Raji (cell line): ENCODE measurements around the gene PIAS4.

Experiments
- POLR2A ChIP-seq: IDR thresholded peaks from 2 replicates; pipeline ENCODE4 v1.6.1; 2011; ENCODE audit warnings: low read depth, low read length, control low read depth; ENCODE audit not compliant: insufficient read depth

The PIAS4 gene

DNA sequence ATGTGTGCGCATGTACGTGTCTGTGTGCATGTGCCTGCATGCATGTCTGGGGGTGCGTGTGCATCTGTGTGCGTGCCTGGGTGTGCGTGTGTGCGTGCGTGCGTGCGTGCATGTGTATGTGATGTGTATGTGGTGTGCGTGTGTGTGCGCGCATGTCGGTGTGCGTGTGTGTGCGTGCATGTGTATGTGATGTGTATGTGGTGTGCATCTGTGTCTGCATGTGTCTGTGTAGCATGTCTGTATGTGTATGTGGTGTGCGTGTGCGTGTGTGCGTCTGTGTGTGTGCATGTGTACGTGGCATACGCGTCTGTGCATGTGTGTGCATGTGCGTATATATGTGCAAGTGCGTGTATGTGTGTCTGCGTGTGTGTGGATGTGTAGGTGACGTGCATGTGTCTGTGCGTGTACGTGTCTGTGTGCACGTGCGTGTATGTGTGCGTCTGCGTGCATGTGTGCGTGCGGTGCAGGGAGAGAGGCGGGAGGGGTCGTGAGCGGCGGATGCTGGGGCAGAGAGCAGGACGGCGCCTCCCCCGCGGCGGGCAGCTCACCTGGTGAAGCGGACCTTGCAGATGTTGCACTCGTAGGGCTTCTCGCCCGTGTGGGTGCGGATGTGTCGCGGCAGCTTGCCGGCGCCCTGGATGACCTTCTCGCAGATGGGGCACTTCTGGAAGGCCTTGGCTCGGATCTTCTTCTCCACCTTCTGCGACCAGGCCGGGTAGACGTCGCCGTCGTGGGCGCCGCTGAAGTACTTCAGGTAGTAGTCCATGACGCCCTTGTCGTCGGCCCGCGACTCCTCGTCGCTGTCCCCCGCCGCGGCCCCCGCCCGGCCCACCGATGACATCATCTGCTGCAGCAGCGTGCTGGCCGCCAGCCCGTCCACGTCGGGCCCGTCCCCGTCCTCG, 46.1 kb downstream of the PIAS4 start:
- no peak for TF ChIP-seq POLR2A

- TF ChIP-seq POLR2A, result no peak
Observed at GRCh38 chr19:4054441-4055208, 47.1 kb downstream of the PIAS4 start.

DNA sequence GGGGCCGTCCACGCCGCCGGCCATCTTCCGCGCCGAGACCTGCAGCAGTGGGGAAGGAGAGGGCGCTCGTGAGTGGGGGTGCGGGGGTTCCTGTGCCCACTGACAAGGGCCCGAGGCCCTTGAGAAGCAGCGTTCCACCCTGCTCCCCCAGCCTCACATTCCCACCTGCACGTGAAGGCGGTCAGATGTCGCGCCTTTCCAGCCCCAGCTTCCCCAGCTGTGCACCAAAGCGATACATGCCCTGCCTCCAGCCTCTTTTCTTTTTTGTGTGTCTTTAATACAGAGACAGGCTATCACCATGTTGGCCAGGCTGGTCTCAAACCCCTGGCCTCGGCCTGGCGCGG, 47.6 kb downstream of the PIAS4 start:
- TF ChIP-seq POLR2A, result no peak

GRCh38 chr19:4057931-4058692, 50.6 kb downstream of the PIAS4 start:
- no peak for TF ChIP-seq POLR2A

DNA sequence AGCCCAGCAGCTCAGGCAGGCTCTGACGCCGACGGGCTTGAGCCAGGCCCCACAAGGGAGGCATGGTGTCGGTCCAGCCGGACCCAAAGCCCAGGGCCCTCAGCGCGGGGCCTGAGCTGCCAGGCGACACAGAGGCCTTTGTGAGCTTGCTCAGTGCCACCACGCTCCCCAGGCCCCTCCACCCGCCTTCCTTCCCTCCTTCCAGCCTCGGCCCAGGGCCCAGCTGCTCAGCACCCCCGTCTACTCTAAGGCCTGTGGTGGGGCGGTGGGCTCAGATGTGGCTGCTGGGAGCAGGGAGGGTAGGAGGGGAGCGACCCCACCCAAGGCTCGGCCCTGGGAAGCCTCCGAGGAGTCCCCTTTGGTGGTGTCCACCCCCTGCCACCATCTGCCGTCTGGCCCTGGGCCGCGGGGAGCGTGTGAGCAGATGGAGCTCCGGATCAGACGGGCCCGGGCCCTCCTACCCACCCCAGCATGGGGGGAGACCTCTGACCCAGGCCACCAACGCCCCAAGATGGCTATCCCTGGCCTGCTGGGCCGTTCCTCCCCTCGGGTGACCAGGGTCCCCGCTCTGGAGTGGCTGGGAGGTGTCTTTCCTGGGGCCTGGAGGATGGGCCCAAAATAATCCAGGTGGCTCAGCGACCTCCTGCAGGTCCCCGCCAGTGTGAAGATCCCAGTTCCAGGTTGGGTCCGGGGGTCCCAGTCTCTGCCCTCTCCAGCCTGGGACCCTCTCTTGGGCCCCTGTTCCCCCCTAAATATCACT, 51.3 kb downstream of the PIAS4 start:
- no peak for TF ChIP-seq POLR2A

GRCh38 chr19:4059453-4059871, 51.9 kb downstream of the PIAS4 start:
- TF ChIP-seq POLR2A, result no peak

DNA sequence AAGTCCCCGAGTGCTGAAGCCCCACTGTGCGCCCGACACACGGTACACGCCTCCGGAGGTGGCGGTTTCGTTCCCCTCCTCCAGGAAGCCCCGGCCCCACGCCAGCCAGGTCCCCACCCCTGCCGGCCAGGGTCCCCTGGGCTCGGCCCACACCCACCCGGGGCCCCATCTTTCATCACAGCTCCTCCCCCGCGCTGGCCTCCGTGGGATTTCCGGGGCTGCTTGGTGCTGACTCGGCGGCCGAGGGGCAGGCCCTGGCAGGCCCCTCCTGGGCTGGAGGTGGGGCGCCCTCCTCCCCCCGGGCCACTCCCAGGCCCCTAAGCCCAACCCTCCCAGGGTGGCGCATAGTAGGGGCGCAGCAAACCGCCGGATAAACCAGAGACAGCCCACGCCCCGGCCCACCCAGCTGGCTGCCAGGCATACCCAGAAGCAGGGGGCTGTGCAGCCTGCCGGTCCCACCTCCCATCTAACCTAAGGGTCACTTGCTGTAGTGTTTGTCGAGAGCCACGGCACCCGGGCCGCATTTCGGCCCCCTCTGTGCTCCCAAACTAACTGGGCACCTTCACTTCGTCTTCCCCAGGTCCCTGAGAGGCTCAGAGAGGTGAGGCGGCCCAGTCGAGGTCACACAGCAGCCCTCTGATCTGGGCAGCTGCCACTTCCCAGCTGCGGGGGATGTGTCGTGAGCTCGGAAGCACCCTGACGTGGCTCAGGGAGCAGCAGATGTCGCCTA, 52.5 kb downstream of the PIAS4 start:
- no peak for TF ChIP-seq POLR2A

DNA sequence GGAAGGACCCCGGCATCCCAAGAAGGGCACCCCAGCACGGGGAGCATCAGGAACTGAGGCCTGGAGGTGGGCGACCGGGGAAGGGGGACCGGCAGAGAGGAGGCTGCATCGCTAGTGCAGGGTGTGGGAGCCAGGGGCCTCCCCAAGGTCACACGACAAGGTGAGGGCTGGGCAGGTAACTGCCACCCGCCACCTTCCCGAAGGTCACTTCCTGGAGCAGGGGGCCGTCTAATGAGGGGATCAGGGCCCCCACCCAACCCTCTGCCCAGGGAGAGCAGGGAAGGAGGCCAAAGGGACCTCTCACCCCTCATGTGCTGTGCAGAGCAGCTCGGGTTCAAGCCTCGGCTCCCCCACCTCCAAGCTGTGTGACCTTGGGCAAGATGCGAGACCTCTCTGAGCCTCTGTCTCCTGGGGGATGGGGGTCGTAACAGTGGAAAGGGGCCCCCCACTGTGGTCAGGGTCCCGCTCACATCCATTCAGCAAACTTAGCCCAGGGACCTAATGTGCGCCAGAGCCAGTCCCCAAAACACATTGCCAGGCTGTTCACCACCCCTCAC, 53.2 kb downstream of the PIAS4 start:
- TF ChIP-seq POLR2A, result no peak

DNA sequence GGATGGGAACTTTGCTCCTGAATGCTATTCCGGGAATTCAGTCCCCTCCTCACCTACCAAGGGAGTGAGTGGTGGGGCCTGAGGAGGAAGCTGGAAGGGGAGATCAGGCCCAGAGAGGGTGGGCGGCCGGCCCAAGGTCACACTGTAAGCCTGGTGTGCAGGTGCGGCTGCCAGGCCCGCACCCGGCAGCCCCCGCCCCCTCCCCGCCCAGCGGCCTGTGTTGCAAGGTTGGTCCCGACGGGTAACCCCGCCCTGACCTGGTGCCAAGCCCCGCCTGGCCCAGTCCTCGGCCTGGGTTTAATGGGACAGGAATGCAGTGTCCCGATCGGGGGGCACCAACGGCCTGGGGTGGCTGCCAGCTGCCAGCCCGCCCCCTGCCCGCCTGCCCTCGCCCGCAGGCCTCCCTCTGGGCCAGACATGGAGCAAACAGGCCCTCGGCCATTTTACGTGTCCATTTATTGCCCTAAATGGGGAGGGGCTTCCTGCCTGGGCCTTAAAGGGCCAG, 53.7 kb downstream of the PIAS4 start:
- TF ChIP-seq POLR2A, result no peak

GRCh38 chr19:4061683-4062418, 54.3 kb downstream of the PIAS4 start:
- TF ChIP-seq POLR2A, result no peak

DNA sequence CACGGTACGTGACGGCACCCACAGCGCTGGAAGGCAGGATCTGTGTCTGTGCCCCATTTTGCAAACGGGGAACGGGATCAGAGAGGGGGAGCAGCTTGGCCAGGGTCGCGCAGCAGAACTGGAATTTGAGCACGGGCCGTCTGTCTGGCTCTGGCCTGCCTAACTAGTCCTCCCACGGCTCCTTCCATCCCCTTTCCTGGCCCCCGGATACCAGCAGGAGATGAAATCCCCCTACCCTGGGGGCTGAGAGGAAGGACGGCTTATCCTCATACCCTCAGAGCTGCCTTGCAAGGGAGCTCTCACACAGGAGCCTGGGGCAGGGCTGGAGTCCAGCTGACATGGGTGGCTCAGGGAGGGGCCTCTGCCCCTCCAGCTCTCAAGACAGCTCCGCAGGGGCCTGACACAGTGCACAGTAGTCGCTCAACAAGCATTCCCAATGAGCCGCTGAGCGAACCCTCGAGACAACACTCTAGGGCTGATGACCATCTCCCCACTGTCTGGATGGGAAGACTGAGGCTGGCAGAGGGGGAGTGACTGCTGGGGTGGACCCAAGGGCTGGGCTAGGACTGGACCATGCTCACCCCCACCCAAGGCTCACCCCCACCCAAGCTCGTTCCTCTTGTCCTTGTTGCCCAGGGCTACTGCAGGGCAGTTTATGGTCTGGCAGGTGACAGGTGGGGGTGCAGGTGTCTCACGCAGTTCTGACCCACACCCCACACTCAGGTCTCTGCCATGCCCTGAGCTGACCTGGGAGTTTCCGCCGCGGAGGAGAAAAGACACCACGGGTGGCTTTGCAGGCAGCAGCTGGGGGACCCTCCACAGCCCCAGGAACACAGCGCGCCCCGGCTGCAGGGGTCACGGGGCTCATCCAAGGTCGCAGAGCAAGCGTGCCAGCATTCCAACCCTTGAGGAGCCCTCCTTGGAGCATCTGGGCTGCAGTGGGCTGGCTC, 55.2 kb downstream of the PIAS4 start:
- no peak for TF ChIP-seq POLR2A
